HG02870 (cell line): ENCODE data around the gene ADSS1.
"Not testable (repeated sequence)": the region's sequence is repeated elsewhere in the genome, so short reads cannot be mapped to it uniquely, and the experiment has no call there.

ENCODE experiments used
- ATAC-seq: cut with Tn5 transposase; IDR thresholded peaks from one replicate; pipeline ENCODE4 v1.9.1; 2021; ENCODE audit warnings: mild to moderate bottlenecking, moderate library complexity; ENCODE audit not compliant: unreplicated experiment

Gene ADSS1

GRCh38 chr14:104714066-104714465 is 10.0 kb upstream of the ADSS1 start:
- ATAC-seq, result no peak

- ATAC-seq, result no peak
Observed at GRCh38 chr14:104714681-104715080, 9.3 kb upstream of the ADSS1 start.

GRCh38 chr14:104715416-104715815 is 8.6 kb upstream of the ADSS1 start:
- ATAC-seq, result no peak

GRCh38 chr14:104715871-104716270 is 8.2 kb upstream of the ADSS1 start:
- no peak for ATAC-seq

- no peak for ATAC-seq
Observed at GRCh38 chr14:104717137-104717536, 6.9 kb upstream of the ADSS1 start.

GRCh38 chr14:104717646-104718045 is 6.4 kb upstream of the ADSS1 start:
- no peak for ATAC-seq

GRCh38 chr14:104718147-104718546 is 5.9 kb upstream of the ADSS1 start:
- ATAC-seq, result no peak

- no peak for ATAC-seq
Observed at GRCh38 chr14:104718871-104719270, 5.2 kb upstream of the ADSS1 start.

GRCh38 chr14:104719343-104719742 is 4.7 kb upstream of the ADSS1 start:
- ATAC-seq, result no peak

- no peak for ATAC-seq
Observed at GRCh38 chr14:104721505-104722431, 2.3 kb upstream of the ADSS1 start.

GRCh38 chr14:104722938-104723650 is 935 bp upstream of the ADSS1 start:
- no peak for ATAC-seq

- ATAC-seq, result no peak
Observed at GRCh38 chr14:104724407-104724980, 465 bp downstream of the ADSS1 start.

- no peak for ATAC-seq
Observed at GRCh38 chr14:104724981-104725771, 1.1 kb downstream of the ADSS1 start.

GRCh38 chr14:104725772-104726548 is 1.9 kb downstream of the ADSS1 start:
- no peak for ATAC-seq

- ATAC-seq, result no peak
Observed at GRCh38 chr14:104726600-104727451, 2.8 kb downstream of the ADSS1 start.

GRCh38 chr14:104728631-104729030 is 4.6 kb downstream of the ADSS1 start:
- ATAC-seq, result no peak

GRCh38 chr14:104729176-104729834 is 5.3 kb downstream of the ADSS1 start:
- not testable (repeated sequence) for ATAC-seq

GRCh38 chr14:104729835-104730181 is 5.8 kb downstream of the ADSS1 start:
- no peak for ATAC-seq

GRCh38 chr14:104730487-104730886 is 6.5 kb downstream of the ADSS1 start:
- no peak for ATAC-seq
